Iris pigment epithelial cell (primary cell): ENCODE measurements around the gene SLF2.
A peak's percentile ranks its signal among the peaks of the same experiment; 100 is the strongest.
"Not testable (repeated sequence)": the region's sequence is repeated elsewhere in the genome, so short reads cannot be mapped to it uniquely, and the experiment has no call there.

Source experiments
- DNase-seq: peaks from one replicate; pipeline ENCODE4 v3.0.0-alpha.2; 2011; ENCODE audit warnings: low read depth

The SLF2 gene

DNA sequence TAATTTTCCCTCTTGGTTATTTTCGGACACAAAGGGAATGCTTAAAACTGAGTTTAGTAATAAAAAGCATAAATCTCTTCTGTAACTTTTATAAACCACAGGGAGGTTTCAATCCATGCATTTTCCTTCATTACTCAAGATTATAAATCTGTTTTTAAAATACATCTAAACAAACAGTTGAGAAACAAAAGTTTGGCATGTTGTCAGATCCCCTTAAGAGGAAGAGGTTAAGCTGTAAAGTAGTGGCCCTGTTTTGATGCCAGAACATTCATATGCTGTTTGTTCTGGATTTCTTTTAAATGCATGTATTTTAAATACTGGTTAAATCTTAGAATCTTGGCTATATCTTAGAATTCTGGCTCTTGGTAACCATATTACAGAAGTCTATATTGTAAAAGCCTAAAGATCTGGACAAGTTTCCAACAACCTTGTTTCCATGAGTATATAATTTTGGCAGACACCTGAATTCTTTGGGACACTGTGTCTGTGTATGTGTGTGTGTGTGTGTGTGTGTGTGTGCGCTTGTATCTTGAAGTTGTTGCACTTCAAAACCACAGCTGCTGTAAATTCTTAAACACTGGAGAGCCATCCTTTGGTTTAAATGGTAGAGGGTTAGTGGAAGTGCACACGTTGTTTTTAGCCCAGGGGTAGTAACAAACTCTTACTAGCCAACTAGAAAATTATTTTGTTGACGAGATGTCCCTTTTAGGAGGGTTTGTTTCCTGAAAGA lies 49.8 kb downstream of the SLF2 start:
- peak; percentile 11 for DNase-seq

DNA sequence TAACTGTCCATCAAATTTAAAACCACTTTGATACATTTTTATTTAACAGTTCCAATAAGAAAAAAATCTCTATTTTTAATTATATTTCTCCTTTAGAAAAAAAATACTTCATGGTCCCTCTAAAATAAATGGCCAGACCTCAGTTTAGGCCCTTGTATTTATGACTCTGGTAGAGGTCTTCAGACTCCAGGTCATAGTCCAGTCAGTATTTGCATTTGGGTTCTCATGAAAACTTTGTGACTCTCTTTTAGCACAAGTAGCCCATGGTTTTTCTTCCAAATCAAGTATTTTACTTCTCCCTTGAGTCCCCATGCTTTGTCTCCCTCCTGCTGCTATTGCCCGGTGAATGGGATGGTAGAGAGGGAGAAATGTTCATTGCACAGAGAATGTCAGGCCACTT lies 51.1 kb downstream of the SLF2 start:
- DNase-seq = no peak

DNA sequence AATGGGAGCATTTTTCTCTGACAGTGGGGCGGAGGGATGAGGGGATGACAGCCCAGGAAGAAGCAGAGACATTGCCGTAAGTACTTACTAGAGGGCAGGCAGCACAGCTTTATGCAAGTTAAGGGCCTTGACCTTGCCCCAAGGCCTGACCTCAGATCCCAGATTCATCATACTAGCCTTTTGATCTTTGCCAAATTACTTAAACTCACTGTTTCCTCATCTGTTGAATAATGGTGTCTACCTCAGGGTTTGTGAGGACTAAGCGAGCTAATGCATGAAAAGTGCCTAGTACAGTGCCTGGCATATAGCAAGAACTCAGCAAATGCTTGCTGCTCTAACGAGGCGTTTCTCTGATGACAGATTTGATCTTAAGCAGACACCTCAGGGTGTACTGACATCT lies 53.1 kb downstream of the SLF2 start:
- no peak for DNase-seq

DNA sequence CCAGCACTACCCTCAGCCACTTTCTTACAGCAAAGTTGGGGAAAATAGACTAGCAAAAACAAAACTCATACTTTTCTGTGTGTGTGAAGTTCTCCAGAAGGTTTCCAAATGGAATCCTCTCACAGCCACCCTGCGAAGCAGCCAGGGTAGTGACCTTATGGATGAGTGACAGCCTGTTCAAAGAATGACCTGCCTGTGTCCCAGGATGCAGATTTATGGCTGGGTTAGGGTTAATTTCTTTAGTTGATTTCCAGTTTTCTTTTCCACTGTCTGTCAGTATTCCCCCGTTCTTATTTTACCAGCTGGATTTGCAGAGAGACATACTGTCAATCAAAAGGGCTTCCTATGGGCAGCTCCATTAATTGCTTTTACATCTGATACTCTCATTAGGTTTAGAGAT lies 54.1 kb downstream of the SLF2 start:
- DNase-seq = no peak

DNA sequence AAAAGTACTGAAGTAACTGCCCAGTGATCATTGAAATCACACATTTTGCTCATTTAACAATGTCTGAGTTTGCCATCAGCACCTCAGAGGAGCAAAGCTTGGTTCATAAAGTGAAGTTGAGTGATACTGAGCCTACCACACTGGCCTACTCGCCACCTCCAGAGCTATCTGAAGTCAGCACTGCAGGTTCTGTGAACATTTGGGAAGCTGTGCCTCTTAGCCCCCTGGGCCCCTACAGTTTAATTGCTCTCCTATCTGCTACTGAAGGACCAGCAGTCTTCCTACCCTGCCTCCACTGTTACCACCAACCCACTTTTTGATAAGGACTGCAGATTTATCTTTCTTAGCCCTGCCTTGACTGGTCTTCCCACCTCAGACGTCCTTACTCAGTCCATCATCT lies 54.6 kb downstream of the SLF2 start:
- DNase-seq = no peak

DNA sequence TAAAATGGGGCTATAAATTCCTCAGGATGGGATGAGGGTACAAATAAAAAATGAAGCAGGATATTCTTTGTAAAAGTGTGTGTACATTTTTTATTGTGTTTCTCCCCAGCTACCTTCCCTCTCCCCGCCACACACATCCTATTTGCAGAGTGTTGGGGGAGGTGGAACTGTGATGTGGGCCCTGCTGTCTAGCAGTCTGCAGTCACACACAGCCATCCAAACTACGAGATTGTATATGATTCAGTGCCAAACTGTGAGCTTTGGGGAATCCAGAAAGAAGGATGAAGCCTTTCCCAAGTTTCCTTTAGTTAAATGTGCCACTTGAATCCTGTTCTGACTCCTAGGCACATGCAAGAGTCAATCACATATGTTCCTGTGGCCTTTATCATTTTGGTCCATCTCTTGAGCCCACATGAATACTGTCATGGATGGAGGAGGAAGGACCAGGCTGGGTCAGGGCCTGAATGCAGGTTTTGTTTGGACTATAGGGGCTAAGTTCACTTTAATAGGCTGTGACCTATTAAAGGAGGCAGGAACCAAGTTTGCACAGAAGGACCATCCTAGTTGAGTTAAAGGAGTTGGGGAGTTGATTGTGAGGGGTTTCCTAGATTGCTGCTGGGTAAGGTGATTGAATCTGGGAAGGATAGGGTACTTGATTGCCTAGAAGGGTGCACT lies 55.4 kb downstream of the SLF2 start:
- no peak for DNase-seq

DNA sequence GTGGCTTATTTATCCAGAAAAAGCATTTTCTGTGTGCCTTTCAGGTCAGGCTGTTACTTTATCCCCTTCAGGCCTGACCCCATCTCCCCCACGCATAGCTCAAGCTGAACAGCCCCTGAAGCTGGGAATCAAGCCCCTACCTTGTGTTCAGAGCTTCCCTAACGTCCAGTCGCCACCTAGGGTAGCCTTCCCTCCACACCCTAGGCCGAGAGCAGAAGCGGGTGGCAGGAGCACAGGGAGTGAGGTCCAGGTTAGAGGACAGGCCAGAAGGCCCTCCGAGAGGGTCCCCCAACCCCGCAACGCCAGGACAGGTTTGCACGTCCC lies 56.1 kb downstream of the SLF2 start:
- DNase-seq = no peak

DNA sequence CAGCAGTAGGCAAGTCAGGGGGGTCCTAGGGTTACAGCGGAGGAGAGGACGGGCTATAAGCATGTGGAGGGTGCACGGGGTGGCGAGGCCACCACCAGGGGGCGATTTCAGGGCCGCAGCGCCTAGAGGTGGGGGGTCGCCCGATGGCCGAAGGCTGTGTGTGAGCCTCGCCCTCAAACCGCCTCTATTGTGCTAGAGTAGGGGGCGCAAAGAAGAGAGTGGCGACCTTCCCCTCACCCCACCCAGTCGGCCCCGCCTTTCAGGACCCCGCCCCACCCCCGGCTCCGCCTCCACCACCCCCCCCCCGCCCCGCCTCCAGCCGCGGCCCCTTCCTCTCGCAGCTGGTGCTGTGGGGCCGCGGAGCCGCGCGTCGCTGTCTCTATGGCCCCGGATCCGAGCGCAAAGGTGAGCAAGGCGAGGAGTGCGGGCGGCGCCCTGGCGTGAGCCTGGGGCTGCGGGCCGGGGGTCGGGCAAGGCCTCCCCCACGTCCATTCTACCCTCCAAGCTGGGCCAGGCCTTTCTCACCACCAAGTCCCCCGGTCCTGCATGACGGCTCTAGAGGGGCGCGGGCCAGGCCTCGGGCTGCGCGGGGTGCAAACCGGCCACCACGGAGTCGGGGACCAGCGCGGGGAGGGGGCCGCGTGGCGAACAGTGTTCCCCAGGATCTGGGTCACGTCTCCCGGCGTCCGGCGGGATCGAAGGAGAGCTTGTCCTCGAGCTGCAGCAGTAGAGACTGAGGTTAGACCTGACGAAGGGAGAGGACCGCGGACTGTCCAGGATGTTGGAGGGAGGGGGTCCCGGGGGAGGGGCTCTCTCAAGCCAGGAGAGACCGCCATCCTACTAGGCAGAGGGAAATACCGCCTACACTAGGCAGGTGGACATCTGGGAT lies 56.7 kb downstream of the SLF2 start, which contains the start of gene SEMA4G:
SEMA4G (plus strand) TSS at position 318 of the 889 bp plus-strand sequence. CDS start 3,409 bp downstream, outside the sequence.
- DNase-seq = peak; percentile 14

DNA sequence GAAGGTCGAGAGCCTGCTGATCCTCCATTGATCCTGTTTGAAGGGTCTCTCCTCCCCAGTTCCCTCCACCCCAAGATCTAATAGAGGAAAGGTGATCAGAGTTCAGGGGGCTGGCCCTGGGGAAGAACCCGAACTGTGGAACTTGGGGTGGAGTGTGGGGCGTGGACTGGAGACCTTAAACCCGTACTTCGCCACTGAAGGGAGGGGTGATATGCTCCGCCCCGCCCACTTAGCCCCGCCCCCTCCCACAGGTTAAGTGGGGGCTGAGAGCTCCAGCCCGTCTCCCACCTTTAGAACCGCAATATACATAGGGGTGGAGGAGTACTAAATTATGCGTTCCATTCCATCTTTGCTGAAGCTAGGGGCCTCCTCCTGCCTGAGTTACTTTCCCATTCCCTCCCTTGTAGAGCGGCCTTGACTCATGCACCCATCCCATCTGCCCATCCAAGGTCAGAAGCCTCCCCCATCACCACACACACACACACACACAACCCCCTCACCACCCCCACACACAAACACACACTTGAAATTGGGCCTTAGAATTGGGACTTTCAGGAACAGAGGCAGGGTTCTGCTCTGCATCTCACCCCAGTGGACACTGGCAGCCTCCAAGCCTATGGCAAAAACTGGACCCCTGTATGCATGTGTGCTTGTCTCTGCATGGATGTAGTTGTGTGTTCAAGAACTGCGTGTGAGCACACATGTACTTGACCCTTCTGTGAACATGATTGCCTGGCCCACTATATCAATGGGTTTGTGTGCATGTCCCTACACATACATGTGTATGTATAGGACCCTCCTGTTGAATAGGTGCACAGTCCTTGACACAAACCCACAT lies 57.5 kb downstream of the SLF2 start:
- no peak for DNase-seq

DNA sequence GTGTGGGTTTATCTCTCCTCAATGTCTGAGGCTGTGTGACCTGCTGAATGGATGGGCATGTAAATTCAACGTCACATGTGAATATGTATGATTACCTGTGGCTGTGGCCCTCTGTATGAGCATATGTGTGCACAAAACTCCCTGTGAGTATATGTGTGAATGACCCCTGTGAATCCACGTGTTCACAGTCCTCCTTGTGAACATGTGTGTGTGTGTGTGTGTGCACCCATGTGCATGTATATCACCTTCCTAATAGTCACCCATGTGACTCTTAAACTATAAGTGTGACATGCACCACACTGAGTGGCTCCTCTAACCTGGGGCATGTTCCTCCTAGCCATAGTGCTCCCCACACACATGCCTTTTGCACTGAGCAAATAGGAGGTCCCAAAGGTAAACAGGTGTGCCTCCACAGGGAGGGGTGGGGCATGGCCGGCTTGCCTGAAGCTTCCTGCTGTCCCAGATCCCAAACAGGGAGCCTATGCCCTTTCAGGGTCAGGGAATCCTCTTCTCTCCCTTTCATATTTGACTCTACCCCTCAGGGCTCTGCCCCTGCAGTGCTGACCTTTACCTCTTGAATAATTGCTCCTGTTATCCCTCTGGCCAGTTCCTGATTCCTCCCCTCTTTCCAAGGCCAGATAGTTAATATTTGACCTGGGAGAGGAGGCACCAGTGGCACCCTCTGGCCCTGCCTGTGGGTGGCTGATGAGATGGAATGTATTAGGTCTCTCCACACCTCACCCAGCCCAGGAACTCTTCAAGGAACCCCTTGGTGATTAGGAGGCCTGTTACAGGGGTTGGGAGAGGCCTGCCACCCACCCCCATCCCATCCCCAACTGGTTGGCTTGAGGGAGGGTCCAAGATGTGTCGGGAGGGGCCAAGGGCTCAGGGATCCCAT lies 58.4 kb downstream of the SLF2 start:
- no peak for DNase-seq

DNA sequence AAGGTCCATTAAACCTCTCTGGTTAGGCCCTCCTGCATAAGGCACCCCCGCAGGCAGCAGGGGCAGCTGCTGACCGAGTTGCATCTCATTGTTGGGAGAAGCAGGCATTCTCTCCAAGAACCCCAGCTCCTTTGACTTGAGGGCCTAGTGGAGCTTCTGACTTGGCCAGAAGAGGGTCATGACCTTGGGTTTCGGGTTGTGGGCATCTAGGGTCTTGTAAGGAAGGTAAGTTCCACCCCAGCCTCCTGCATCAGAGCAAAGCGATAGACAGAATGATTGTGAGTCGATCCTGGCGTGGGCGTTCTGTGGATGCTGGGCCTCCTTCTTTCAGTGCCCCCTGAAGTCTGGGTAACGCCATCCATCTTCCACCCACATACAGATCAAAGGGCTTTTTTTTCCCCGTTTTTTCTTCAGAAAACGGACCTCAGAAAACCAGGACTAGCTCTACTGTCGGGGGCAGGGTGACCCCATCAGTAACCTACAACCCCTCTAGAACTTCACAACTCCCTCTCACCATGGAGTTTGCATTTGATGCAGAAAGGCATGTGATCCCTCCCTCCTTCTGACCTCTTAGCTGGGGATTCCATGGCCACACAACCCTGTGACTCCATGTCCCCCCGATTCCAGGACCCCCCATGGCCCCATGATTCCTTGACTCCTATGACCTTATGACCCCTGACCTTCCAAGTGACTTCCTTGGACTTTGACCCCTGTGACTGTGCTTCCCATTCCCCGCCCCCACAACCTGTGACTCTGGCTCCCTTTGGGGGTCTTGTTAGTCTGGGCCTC lies 59.5 kb downstream of the SLF2 start:
- no peak for DNase-seq

DNA sequence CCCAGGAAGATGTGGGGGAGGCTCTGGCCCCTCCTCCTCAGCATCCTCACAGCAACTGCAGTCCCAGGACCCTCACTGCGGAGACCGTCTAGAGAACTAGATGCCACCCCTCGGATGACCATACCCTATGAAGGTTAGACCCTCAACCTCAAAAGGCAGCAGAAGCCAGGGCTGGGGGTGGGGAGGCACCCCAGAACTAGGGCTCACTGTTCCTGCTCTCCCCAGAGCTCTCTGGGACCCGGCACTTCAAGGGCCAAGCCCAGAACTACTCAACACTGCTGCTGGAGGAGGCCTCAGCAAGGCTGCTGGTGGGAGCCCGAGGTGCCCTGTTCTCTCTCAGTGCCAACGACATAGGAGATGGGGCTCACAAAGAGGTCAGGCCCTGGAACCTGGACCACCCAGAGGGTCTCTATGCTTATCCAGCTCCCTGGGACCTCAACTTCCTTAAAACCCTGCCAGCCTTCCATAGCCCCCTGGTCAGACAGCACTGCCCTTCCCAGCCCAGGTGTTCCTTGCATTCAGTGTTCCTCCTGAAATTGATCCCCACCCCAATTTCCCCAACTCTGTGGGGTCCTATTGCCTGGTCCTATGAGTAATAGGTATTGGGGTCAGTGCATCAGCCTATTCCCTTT lies 60.3 kb downstream of the SLF2 start:
- no peak for DNase-seq

DNA sequence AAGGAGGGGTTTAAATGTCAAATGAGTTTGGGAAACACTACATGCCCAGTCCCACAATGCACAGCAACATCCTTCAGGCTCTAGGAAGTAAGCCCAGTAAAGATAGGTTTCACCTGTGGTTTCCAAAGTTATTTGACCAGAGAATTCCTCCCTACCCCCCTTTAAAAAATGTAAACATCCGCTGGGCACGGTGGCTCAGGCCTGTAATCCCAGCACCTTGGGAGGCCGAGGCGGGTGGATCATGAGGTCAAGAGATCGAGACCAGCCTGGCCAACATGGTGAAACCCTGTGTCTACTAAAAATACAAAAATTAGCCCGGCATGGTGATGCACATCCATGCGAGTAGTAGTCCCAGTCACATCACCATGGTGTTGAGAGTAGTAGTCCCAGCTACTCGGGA lies 62.6 kb downstream of the SLF2 start:
- DNase-seq = not testable (repeated sequence)

DNA sequence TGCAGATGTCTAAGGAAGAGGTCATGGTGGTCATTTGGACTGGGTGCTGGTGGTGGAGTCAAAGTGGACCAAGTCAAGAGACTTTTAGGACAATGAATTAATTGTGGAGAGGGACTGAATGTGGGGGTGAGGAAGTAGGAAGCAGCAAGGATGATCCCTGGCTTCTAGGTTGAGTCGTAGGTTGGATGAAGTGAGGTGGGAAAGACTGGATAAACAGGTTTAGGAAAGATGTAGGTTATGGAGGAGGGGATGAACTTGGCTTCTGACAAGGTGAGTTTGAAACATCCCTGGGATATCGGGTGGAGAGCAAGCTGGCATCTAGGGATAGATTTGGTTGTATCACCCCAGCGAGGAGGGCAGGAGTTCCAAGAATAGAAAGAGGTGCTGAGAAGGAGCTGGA lies 64.1 kb downstream of the SLF2 start:
- DNase-seq = no peak

DNA sequence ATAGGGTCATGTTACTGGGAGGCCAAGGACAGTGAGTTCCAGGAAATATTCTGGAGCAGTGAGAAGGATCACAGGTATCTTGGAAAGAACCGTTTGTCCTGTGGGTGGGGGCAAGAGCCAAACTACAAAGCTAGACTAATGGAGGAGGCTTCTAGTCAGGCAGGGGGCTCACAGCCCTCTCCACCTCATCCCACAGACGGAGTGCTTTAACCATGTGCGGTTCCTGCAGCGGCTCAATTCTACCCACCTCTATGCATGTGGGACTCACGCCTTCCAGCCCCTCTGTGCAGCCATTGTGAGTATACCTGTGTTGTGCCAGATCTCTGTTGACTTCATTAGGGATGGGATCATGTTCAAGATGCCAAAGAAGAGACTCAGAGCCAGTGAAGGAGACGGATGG lies 64.7 kb downstream of the SLF2 start:
- no peak for DNase-seq

DNA sequence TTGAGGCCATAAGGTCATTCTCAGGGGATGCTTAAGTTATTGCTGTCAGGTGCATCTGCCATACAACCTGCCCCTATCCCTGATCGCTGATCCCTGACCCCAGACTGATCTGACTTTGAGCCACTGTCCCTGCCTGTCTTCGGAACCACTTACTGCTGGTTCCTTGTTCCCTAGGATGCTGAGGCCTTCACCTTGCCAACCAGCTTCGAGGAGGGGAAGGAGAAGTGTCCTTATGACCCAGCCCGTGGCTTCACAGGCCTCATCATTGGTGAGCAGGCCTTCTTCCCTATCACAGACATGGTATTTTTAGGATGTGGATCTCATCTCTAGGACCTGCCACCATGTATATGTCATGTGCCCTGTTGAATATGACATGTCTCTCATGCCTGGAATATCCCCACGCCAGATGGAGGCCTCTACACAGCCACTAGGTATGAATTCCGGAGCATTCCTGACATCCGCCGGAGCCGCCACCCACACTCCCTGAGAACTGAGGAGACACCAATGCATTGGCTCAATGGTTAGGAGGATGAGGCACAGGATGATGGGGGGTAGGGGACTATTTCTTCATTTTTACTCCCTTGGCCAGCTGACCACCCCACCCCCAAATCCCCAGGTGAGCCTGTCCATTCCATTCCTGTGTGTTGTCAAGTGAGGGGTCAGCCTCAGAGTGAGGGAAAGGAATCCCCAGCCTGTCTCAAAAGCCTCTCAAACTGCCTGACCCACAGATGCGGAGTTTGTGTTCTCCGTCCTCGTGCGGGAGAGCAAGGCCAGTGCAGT lies 65.5 kb downstream of the SLF2 start:
- no peak for DNase-seq

DNA sequence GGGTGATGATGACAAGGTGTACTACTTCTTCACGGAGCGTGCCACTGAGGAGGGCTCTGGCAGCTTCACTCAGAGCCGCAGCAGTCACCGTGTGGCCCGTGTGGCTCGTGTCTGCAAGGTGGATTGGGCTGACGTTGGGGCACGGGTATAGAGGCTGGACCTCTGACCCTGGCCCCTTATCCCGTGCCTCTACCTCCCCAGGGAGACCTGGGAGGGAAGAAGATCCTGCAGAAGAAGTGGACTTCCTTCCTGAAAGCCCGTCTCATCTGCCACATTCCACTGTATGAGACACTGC lies 66.1 kb downstream of the SLF2 start:
- no peak for DNase-seq

DNA sequence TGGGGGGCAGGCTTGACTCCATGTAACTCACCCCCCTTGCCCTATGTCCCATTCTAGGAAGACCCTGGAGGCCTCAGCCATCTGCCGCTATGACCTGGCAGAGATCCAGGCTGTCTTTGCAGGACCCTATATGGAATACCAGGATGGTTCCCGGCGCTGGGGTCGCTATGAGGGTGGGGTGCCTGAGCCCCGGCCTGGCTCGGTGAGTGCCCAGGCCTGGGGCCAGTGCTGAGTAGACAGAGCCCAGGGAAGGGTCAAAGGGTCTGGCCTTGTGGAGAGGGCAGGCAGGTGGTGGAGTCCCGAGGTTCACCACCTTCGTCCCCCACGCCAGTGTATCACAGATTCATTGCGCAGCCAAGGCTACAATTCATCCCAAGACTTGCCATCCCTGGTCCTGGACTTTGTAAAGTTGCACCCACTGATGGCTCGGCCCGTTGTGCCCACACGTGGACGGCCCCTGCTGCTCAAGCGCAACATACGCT lies 67.1 kb downstream of the SLF2 start:
- DNase-seq = no peak

DNA sequence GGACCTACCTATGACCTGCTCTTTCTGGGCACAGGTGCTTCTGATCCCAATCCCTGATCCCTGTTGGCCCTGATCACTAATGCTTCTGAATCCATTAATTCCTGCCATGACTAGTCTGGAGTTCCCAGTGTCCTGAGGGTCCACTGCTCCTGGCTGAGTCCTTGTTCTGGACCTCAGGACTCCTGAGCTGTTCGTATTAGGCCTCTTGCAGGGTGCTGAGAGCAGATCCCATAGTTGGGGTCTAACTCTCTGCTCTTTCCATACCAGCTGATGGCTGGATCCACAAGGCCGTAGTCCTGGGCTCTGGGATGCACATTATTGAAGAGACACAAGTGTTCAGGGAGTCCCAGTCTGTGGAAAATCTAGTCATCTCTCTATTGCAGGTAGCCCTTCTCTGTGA lies 67.5 kb downstream of the SLF2 start:
- DNase-seq = no peak
